K562 (cell line): ENCODE measurements around the gene LRRC26. TPM values are rescaled to one million over a fixed set of nuclear protein-coding genes. Genes with fewer than 3 reads are reported as not detected.

Experiments
- ARNT ChIP-seq, 2 experiments: fragments of 450-650 bp; IDR thresholded peaks; 2 replicates each; pipeline ENCODE4 v1.6.1; 2016; ENCODE audit warnings: mild to moderate bottlenecking in 1 of 2
- CC2D1A ChIP-seq: fragments of 450-650 bp; IDR thresholded peaks from 2 replicates; pipeline ENCODE4 v1.6.1; 2017; ENCODE audit warnings: mild to moderate bottlenecking
- COPS2 ChIP-seq: fragments of 450-650 bp; conservative IDR thresholded peaks from 2 replicates; pipeline ENCODE4 v1.6.1; 2016; ENCODE audit warnings: mild to moderate bottlenecking, moderate library complexity
- ERF ChIP-seq: fragments of 450-650 bp; formaldehyde crosslinking; IDR thresholded peaks from 2 replicates; pipeline ENCODE4 v1.4.0; 2020; ENCODE audit warnings: mild to moderate bottlenecking, mixed read lengths
- HMGXB4 ChIP-seq: sonication (generic); formaldehyde crosslinking; IDR thresholded peaks from 2 replicates; pipeline ENCODE4 v1.8.1; 2023; ENCODE audit warnings: mild to moderate bottlenecking, missing genetic modification reagents
- LCOR ChIP-seq: sonication (generic); formaldehyde crosslinking; IDR thresholded peaks from 2 replicates; pipeline ENCODE4 v1.8.0; 2022; ENCODE audit warnings: mild to moderate bottlenecking, missing genetic modification reagents
- MAX ChIP-seq: sonication (generic); formaldehyde crosslinking; IDR thresholded peaks from 2 replicates; pipeline ENCODE4 v1.9.0; 2022; ENCODE audit warnings: mild to moderate bottlenecking, missing genetic modification reagents
- PRMT5 ChIP-seq: sonication (generic); formaldehyde crosslinking; IDR thresholded peaks from 2 replicates; pipeline ENCODE4 v1.5.0; 2020; ENCODE audit warnings: missing genetic modification reagents
- SREBF1 ChIP-seq: fragments of 150-350 bp; IDR thresholded peaks from 2 replicates; pipeline ENCODE4 v1.6.1; 2014; ENCODE audit warnings: antibody characterized with exemption, low read depth, low read length, borderline replicate concordance
- SRSF3 ChIP-seq: fragments of 200-400 bp; formaldehyde crosslinking; IDR thresholded peaks from 2 replicates; pipeline ENCODE4 v1.6.1; 2016; ENCODE audit warnings: mild to moderate bottlenecking, low read length, moderate library complexity; ENCODE audit not compliant: insufficient read depth
- TEAD4 ChIP-seq, 2 experiments: sonication (generic) in 1 of 2; formaldehyde crosslinking in 1 of 2; IDR thresholded peaks; 2 replicates each; pipeline versions ENCODE4 v1.6.1 to v1.8.0; 2012 to 2022; ENCODE audit warnings: borderline replicate concordance in 1 of 2, inconsistent platforms in 1 of 2, low read length in 1 of 2, mild to moderate bottlenecking in 1 of 2, missing genetic modification reagents in 1 of 2
- ZBTB17 ChIP-seq: fragments of 450-650 bp; formaldehyde crosslinking; IDR thresholded peaks from 2 replicates; pipeline ENCODE4 v1.4.0; 2020; ENCODE audit warnings: mild to moderate bottlenecking
- ZNF695 ChIP-seq: fragments of 450-650 bp; formaldehyde crosslinking; IDR thresholded peaks from 2 replicates; pipeline ENCODE4 v1.4.0; 2020; ENCODE audit warnings: mild to moderate bottlenecking, moderate library complexity
- ZNF778 ChIP-seq: fragments of 450-650 bp; formaldehyde crosslinking; IDR thresholded peaks from 2 replicates; pipeline ENCODE4 v1.4.0; 2020; ENCODE audit warnings: mild to moderate bottlenecking, moderate library complexity
- ZSCAN32 ChIP-seq: fragments of 450-650 bp; formaldehyde crosslinking; IDR thresholded peaks from 2 replicates; pipeline ENCODE4 v1.4.0; 2020; ENCODE audit warnings: mild to moderate bottlenecking, moderate library complexity
- polyA plus RNA-seq, 8 experiments: library from polyadenylated mRNA; depleted of rRNA in 4 of 8; stranded (reverse) in 5 of 8; unstranded in 3 of 8; fragments of >200 nt; fragmentation: Nextera tagmentation in 2 of 8; fragmentation: Illumina TruSeq in 1 of 8; extraction: Ambion mirVana in 2 of 8; extraction: Trizol in 1 of 8; gene quantifications; 2 replicates each; pipeline versions ENCODE4 v1.2.1 to v1.2.3, GENCODE V29; 2011 to 2014; ENCODE audit warnings: inconsistent platforms in 1 of 8, missing spikeins in 1 of 8
- total RNA-seq, 7 experiments: library from RNA; depleted of rRNA in 6 of 7; stranded (reverse); fragments of >200 nt in 6 of 7; fragmentation: Illumina TruSeq in 2 of 7; extraction: Trizol in 2 of 7; gene quantifications; 2 replicates each; pipeline versions ENCODE4 v1.2.1 to v1.2.3, GENCODE V29; 2011 to 2021; ENCODE audit warnings: low replicate concordance in 1 of 7
- TF ChIP-seq, protein P1 (sequence below): fragments of 450-650 bp; formaldehyde crosslinking; IDR thresholded peaks from 2 replicates; pipeline ENCODE4 v1.4.0; 2020; ENCODE audit warnings: mild to moderate bottlenecking, moderate library complexity
- TF ChIP-seq, protein P2 (sequence below): fragments of 450-650 bp; formaldehyde crosslinking; IDR thresholded peaks from 2 replicates; pipeline ENCODE4 v1.4.0; 2020; ENCODE audit warnings: mild to moderate bottlenecking, moderate library complexity
- TF ChIP-seq, protein P3 (sequence below): fragments of 450-650 bp; conservative IDR thresholded peaks from 2 replicates; pipeline ENCODE4 v1.6.1; 2016; ENCODE audit warnings: missing genetic modification characterization, low read depth, mild to moderate bottlenecking, control low read depth, missing compliant biosample characterization

The LRRC26 gene
- total and polyA plus RNA-seq, 9 of the 15 experiments (the other 6 are each of a cell fraction or from before 2014, with no cell fraction given), result not detected

- no peak; the same call in 1 of the 2 replicates for TF ChIP-seq MAX (CRISPR knock-in tag)
- TF ChIP-seq PRMT5 (CRISPR knock-in tag), result no peak
- TF ChIP-seq SRSF3, result no peak
- TF ChIP-seq, protein P1, sequence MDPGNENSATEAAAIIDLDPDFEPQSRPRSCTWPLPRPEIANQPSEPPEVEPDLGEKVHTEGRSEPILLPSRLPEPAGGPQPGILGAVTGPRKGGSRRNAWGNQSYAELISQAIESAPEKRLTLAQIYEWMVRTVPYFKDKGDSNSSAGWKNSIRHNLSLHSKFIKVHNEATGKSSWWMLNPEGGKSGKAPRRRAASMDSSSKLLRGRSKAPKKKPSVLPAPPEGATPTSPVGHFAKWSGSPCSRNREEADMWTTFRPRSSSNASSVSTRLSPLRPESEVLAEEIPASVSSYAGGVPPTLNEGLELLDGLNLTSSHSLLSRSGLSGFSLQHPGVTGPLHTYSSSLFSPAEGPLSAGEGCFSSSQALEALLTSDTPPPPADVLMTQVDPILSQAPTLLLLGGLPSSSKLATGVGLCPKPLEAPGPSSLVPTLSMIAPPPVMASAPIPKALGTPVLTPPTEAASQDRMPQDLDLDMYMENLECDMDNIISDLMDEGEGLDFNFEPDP (CRISPR knock-in tag), result no peak
- no peak for TF ChIP-seq TEAD4 (IDR thresholded peaks at IDR 0.05; ENCODE audit: low read length)
- no peak for TF ChIP-seq TEAD4 (CRISPR knock-in tag; IDR thresholded peaks at IDR 0.05; ENCODE audit: borderline replicate concordance)
- no peak for TF ChIP-seq ZNF778
- TF ChIP-seq ZNF695 (CRISPR knock-in tag), result no peak
- TF ChIP-seq SREBF1, result no peak
- TF ChIP-seq, protein P2, sequence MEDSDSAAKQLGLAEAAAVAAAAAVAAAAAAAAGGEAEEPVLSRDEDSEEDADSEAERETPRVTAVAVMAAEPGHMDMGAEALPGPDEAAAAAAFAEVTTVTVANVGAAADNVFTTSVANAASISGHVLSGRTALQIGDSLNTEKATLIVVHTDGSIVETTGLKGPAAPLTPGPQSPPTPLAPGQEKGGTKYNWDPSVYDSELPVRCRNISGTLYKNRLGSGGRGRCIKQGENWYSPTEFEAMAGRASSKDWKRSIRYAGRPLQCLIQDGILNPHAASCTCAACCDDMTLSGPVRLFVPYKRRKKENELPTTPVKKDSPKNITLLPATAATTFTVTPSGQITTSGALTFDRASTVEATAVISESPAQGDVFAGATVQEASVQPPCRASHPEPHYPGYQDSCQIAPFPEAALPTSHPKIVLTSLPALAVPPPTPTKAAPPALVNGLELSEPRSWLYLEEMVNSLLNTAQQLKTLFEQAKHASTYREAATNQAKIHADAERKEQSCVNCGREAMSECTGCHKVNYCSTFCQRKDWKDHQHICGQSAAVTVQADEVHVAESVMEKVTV (CRISPR knock-in tag), result no peak
- no peak for TF ChIP-seq ZBTB17 (CRISPR knock-in tag)
- no peak for TF ChIP-seq ARNT (IDR thresholded peaks at IDR 0.05)
- no peak for TF ChIP-seq ERF (CRISPR knock-in tag)
- no peak for TF ChIP-seq COPS2
- TF ChIP-seq LCOR (CRISPR knock-in tag), result no peak
- no peak for TF ChIP-seq ZSCAN32 (CRISPR knock-in tag)
- TF ChIP-seq, protein P3, sequence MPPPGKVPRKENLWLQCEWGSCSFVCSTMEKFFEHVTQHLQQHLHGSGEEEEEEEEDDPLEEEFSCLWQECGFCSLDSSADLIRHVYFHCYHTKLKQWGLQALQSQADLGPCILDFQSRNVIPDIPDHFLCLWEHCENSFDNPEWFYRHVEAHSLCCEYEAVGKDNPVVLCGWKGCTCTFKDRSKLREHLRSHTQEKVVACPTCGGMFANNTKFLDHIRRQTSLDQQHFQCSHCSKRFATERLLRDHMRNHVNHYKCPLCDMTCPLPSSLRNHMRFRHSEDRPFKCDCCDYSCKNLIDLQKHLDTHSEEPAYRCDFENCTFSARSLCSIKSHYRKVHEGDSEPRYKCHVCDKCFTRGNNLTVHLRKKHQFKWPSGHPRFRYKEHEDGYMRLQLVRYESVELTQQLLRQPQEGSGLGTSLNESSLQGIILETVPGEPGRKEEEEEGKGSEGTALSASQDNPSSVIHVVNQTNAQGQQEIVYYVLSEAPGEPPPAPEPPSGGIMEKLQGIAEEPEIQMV (tag), result no peak
- TF ChIP-seq CC2D1A, result no peak
- no peak for TF ChIP-seq HMGXB4 (CRISPR knock-in tag)
These were observed 35.5 kb upstream of the LRRC26 start, which contains the start of the genes NDOR1 and TMEM203 (continued) for GRCh38 chr9:137205126-137206069.
